OCI-LY1 (cell line): ENCODE data around the gene CAPN3.
A peak's percentile ranks its signal among the peaks of the same experiment; 100 is the strongest.

Source experiments
- H2AFZ ChIP-seq: fragments of 200-600 bp; sonication (generic), shearing (Covaris generic); 2 replicates; pipeline ENCODE4 v1.6.0; 2014; ENCODE audit warnings: antibody characterized with exemption, mild to moderate bottlenecking, low read length
- H3F3A ChIP-seq: fragments of 200-600 bp; sonication (generic), shearing (Covaris generic); 2 replicates; pipeline ENCODE4 v1.6.0; 2014; ENCODE audit warnings: mild to moderate bottlenecking, antibody characterized with exemption, low read length, moderate library complexity; ENCODE audit not compliant: insufficient read depth
- H3K27ac ChIP-seq: fragments of 200-600 bp; sonication (generic); 2 replicates; pipeline ENCODE4 v1.5.1; 2014; ENCODE audit warnings: low read length, mixed run types, mild to moderate bottlenecking, low read depth; ENCODE audit not compliant: poor library complexity, severe bottlenecking
- H3K27me3 ChIP-seq: fragments of 200-600 bp; sonication (generic); 2 replicates; pipeline ENCODE4 v1.6.0; 2014; ENCODE audit warnings: antibody characterized with exemption, mild to moderate bottlenecking, low read length, moderate library complexity; ENCODE audit not compliant: insufficient read depth
- H3K36me3 ChIP-seq: fragments of 200-600 bp; sonication (generic); 2 replicates; pipeline ENCODE4 v1.6.1; 2014; ENCODE audit warnings: mild to moderate bottlenecking, antibody characterized with exemption, low read length, moderate library complexity, mixed read lengths; ENCODE audit not compliant: insufficient read depth
- H3K4me1 ChIP-seq: fragments of 200-600 bp; sonication (generic); 2 replicates; pipeline ENCODE4 v1.5.1; 2014; ENCODE audit warnings: mild to moderate bottlenecking, low read length, moderate library complexity; ENCODE audit not compliant: insufficient read depth, severe bottlenecking
- H3K4me2 ChIP-seq: fragments of 200-600 bp; sonication (generic), shearing (Covaris generic); 2 replicates; pipeline ENCODE4 v1.6.1; 2014; ENCODE audit warnings: low read length
- H3K4me3 ChIP-seq: fragments of 200-600 bp; sonication (generic); 2 replicates; pipeline ENCODE4 v1.5.1; 2014; ENCODE audit warnings: low read length, low read depth, mild to moderate bottlenecking, mixed read lengths; ENCODE audit not compliant: poor library complexity, severe bottlenecking
- H3K79me2 ChIP-seq: fragments of 200-600 bp; shearing (Covaris generic); 2 replicates; pipeline ENCODE4 v1.6.1; 2016; ENCODE audit warnings: mixed run types, low read length, mixed read lengths; ENCODE audit not compliant: insufficient read depth
- H3K9ac ChIP-seq: fragments of 200-600 bp; sonication (generic), shearing (Covaris generic); 2 replicates; pipeline ENCODE4 v1.6.1; 2014; ENCODE audit warnings: mild to moderate bottlenecking, low read length, mixed read lengths
- H3K9me2 ChIP-seq: fragments of 200-600 bp; sonication (generic), shearing (Covaris generic); 2 replicates; pipeline ENCODE4 v1.6.1; 2014; ENCODE audit warnings: low read depth, mild to moderate bottlenecking, low read length, mixed read lengths
- H3K9me3 ChIP-seq: fragments of 200-600 bp; shearing (Covaris generic); 2 replicates; pipeline ENCODE4 v1.6.1; 2014; ENCODE audit warnings: low read length, mixed read lengths
- H4K20me1 ChIP-seq: fragments of 200-600 bp; sonication (generic), shearing (Covaris generic); 2 replicates; pipeline ENCODE4 v1.6.0; 2016; ENCODE audit warnings: mild to moderate bottlenecking, low read length; ENCODE audit not compliant: insufficient read depth
- EZH2 ChIP-seq: fragments of 200-600 bp; sonication (generic), shearing (Covaris generic); IDR thresholded peaks from 2 replicates; pipeline ENCODE4 v1.8.0; 2017; ENCODE audit warnings: borderline replicate concordance, mixed run types, mild to moderate bottlenecking, antibody characterized with exemption, low read length, moderate library complexity, mixed read lengths
- TF ChIP-seq, protein P1 (sequence below): fragments of 200-600 bp; sonication (generic), shearing (Covaris generic); IDR thresholded peaks from 2 replicates; pipeline ENCODE4 v1.5.1; 2017; ENCODE audit warnings: mild to moderate bottlenecking, antibody characterized with exemption, low read length, moderate library complexity, mixed read lengths

Gene CAPN3

DNA sequence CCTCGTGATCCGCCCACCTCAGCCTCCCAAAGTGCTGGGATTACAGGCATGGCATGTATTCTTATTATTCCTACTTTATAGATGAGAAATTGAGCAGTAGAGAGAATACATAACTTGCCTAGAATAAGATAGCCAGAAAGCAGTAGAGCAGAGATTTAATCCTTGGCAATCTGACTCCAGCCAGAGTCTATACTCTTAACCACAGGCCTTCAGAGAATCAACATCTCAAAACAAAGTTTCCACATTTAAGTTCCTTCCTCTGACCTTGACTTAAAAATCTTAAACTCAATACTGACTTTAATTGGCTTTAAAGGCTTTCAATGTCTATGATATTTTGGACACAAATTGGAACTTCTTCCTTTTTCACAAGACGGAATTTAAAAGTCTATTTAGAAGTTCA is 94.5 kb downstream of the CAPN3 start:
- Histone ChIP-seq H3K4me2 (no peak overlapping the region), H3K9me2 (no peaks in the 10 kb centered on the region), H4K20me1 (no peaks in the 10 kb centered on the region), H3K27me3 (no peaks in the 10 kb centered on the region), H3K27ac (no peak overlapping the region), H3K4me1 (peaks cover 68% of the 10 kb centered on the region), H3K36me3 (peaks cover 63% of the 10 kb centered on the region), H3K79me2 (peaks cover 63% of the 10 kb centered on the region), H3K9me3 (no peaks in the 10 kb centered on the region), H3F3A (no peaks in the 10 kb centered on the region), H3K4me3 (no peak overlapping the region), H3K9ac (no peak overlapping the region), H2AFZ (no peak overlapping the region)
- TF ChIP-seq, protein P1, sequence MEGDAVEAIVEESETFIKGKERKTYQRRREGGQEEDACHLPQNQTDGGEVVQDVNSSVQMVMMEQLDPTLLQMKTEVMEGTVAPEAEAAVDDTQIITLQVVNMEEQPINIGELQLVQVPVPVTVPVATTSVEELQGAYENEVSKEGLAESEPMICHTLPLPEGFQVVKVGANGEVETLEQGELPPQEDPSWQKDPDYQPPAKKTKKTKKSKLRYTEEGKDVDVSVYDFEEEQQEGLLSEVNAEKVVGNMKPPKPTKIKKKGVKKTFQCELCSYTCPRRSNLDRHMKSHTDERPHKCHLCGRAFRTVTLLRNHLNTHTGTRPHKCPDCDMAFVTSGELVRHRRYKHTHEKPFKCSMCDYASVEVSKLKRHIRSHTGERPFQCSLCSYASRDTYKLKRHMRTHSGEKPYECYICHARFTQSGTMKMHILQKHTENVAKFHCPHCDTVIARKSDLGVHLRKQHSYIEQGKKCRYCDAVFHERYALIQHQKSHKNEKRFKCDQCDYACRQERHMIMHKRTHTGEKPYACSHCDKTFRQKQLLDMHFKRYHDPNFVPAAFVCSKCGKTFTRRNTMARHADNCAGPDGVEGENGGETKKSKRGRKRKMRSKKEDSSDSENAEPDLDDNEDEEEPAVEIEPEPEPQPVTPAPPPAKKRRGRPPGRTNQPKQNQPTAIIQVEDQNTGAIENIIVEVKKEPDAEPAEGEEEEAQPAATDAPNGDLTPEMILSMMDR, result no peak
- no peak for TF ChIP-seq EZH2

DNA sequence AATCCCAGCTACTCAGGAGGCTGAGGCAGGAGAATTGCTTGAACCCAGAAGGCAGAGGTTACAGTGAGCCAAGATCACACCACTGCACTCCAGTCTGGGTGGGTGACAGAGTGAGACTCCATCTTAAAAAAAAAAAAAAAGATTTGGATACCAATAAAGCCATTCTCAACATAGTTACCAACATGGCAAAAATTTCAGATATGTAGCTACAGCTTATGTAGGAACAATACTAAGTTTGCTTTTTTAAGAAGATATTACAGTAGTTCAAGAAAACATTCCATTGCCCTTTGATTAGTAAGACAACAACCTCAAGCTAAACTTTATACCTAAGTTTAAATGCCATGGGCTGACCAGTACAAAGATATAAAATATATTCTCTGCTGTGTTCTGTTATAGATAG is 97.2 kb downstream of the CAPN3 start:
- peak overlapping the region; percentile 85 for H3K4me2 ChIP-seq
- peak overlapping the region; percentile 99 for H3K27ac ChIP-seq
- H3K4me1 ChIP-seq, result peaks cover 68% of the 10 kb centered on the region
- no peaks in the 10 kb centered on the region for H3K9me2 ChIP-seq
- peak overlapping the region; percentile 79 for H3K4me3 ChIP-seq
- H3K36me3 ChIP-seq, result peaks cover 41% of the 10 kb centered on the region
- H3K9me3 ChIP-seq, result no peaks in the 10 kb centered on the region
- H2AFZ ChIP-seq, result no peak overlapping the region
- H4K20me1 ChIP-seq, result no peaks in the 10 kb centered on the region
- no peaks in the 10 kb centered on the region for H3K27me3 ChIP-seq
- H3K79me2 ChIP-seq, result peaks cover 45% of the 10 kb centered on the region
- H3K9ac ChIP-seq, result peak overlapping the region; percentile 81
- no peaks in the 10 kb centered on the region for H3F3A ChIP-seq
- TF ChIP-seq EZH2, result no peak
- TF ChIP-seq, protein P1, result no peak

DNA sequence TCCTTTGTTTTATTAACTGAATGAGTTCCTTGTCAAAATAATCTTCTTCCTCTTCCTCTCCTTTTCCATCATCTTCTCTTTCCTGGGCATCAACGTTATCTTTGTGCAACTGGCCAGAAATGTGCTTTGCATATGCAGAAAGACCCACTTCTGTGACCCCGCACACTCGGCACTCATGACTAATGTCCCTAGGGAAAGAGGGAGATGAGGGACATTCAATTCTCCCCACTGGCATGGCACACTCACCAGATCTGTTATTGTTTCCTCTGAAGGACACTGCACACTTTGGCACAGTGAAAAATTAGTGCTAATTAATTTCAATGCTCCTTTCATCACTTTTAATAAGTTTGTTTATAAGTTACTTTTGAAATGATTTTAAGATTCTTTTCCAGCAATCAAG is 97.7 kb downstream of the CAPN3 start:
- H3K27ac ChIP-seq, result peak overlapping the region; percentile 99
- H3K4me1 ChIP-seq, result peaks cover 73% of the 10 kb centered on the region
- no peaks in the 10 kb centered on the region for H3K27me3 ChIP-seq
- no peaks in the 10 kb centered on the region for H3K9me2 ChIP-seq
- H3K79me2 ChIP-seq, result peaks cover 45% of the 10 kb centered on the region
- H3F3A ChIP-seq, result no peaks in the 10 kb centered on the region
- no peaks in the 10 kb centered on the region for H3K9me3 ChIP-seq
- peak overlapping the region; percentile 85 for H3K4me2 ChIP-seq
- H3K36me3 ChIP-seq, result peaks cover 41% of the 10 kb centered on the region
- no peak overlapping the region for H2AFZ ChIP-seq
- peak overlapping the region; percentile 79 for H3K4me3 ChIP-seq
- H4K20me1 ChIP-seq, result no peaks in the 10 kb centered on the region
- no peak for TF ChIP-seq EZH2
- TF ChIP-seq, protein P1, result no peak
- peak overlapping the region; percentile 81 for H3K9ac ChIP-seq
